Measurements from ENCODE around the gene NEDD9.
A peak's percentile ranks its signal among the peaks of the same experiment; 100 is the strongest.

NEDD9 gene, protein sequence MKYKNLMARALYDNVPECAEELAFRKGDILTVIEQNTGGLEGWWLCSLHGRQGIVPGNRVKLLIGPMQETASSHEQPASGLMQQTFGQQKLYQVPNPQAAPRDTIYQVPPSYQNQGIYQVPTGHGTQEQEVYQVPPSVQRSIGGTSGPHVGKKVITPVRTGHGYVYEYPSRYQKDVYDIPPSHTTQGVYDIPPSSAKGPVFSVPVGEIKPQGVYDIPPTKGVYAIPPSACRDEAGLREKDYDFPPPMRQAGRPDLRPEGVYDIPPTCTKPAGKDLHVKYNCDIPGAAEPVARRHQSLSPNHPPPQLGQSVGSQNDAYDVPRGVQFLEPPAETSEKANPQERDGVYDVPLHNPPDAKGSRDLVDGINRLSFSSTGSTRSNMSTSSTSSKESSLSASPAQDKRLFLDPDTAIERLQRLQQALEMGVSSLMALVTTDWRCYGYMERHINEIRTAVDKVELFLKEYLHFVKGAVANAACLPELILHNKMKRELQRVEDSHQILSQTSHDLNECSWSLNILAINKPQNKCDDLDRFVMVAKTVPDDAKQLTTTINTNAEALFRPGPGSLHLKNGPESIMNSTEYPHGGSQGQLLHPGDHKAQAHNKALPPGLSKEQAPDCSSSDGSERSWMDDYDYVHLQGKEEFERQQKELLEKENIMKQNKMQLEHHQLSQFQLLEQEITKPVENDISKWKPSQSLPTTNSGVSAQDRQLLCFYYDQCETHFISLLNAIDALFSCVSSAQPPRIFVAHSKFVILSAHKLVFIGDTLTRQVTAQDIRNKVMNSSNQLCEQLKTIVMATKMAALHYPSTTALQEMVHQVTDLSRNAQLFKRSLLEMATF

GRCh38 chr6:11232193-11232769 is at the start of gene NEDD9:
Gene NEDD9 (minus strand): TSS chr6:11232668. CDS start chr6:11232515, 153 bp downstream.
- no peaks in the 10 kb centered on the region for H3K27me3 ChIP-seq (ENCODE audit: insufficient read depth, low read length, poor library complexity, severe bottlenecking)
- H4K20me1 ChIP-seq (ENCODE audit: insufficient read depth, low read length, poor library complexity, severe bottlenecking), result no peaks in the 10 kb centered on the region

GRCh38 chr6:11282245-11282644 is 49.8 kb upstream of the NEDD9 start:
- H2AFZ ChIP-seq (ENCODE audit: low read length), result no peak overlapping the region
- H3K4me2 ChIP-seq (ENCODE audit: low read depth, low read length, poor library complexity, severe bottlenecking), result no peak overlapping the region
- H4K20me1 ChIP-seq (ENCODE audit: insufficient read depth, low read length, poor library complexity, severe bottlenecking), result no peaks in the 10 kb centered on the region
- no peaks in the 10 kb centered on the region for H3K79me2 ChIP-seq (ENCODE audit: insufficient read depth, low read length)
- TF ChIP-seq, protein P1, sequence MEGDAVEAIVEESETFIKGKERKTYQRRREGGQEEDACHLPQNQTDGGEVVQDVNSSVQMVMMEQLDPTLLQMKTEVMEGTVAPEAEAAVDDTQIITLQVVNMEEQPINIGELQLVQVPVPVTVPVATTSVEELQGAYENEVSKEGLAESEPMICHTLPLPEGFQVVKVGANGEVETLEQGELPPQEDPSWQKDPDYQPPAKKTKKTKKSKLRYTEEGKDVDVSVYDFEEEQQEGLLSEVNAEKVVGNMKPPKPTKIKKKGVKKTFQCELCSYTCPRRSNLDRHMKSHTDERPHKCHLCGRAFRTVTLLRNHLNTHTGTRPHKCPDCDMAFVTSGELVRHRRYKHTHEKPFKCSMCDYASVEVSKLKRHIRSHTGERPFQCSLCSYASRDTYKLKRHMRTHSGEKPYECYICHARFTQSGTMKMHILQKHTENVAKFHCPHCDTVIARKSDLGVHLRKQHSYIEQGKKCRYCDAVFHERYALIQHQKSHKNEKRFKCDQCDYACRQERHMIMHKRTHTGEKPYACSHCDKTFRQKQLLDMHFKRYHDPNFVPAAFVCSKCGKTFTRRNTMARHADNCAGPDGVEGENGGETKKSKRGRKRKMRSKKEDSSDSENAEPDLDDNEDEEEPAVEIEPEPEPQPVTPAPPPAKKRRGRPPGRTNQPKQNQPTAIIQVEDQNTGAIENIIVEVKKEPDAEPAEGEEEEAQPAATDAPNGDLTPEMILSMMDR (conservative IDR thresholded peaks at IDR 0.05; ENCODE audit: low read length), result no peak
- no peak for TF ChIP-seq EZH2phosphoT487 (IDR thresholded peaks at IDR 0.05; ENCODE audit: borderline replicate concordance)
- no peak overlapping the region for H3K4me3 ChIP-seq (ENCODE audit: low read length, poor library complexity, severe bottlenecking)
- no peak overlapping the region for H3K9ac ChIP-seq (ENCODE audit: low read depth, low read length, poor library complexity, severe bottlenecking)
- no peaks in the 10 kb centered on the region for H3K27me3 ChIP-seq (ENCODE audit: insufficient read depth, low read length, poor library complexity, severe bottlenecking)
- H3K9me3 ChIP-seq (ENCODE audit: insufficient read depth, low read depth, low read length), result no peaks in the 10 kb centered on the region
- no peaks in the 10 kb centered on the region for H3K9me2 ChIP-seq (replicated peaks; ENCODE audit: low read depth, low read length)
- no peaks in the 10 kb centered on the region for H3F3A ChIP-seq (ENCODE audit: low read depth)
- no peaks in the 10 kb centered on the region for H3K36me3 ChIP-seq (ENCODE audit: insufficient read depth, low read length)
- H3K4me1 ChIP-seq (ENCODE audit: insufficient read depth, low read length, poor library complexity, severe bottlenecking), result peaks cover 7% of the 10 kb centered on the region

More at GRCh38 chr6:11232193-11232769, at the start of gene NEDD9:
- H3K9me2 ChIP-seq (replicated peaks; ENCODE audit: low read depth, low read length), result no peaks in the 10 kb centered on the region
- H3K9ac ChIP-seq (ENCODE audit: low read depth, low read length, poor library complexity, severe bottlenecking), result peak within 1 kb of the TSS; percentile 78
- peak within 1 kb of the TSS; percentile 84 for H3K4me2 ChIP-seq (ENCODE audit: low read depth, low read length, poor library complexity, severe bottlenecking)
- no peaks in the 10 kb centered on the region for H3K9me3 ChIP-seq (ENCODE audit: insufficient read depth, low read depth, low read length)
- peaks cover 33% of the 10 kb centered on the region for H3K4me1 ChIP-seq (ENCODE audit: insufficient read depth, low read length, poor library complexity, severe bottlenecking)
- H3K4me3 ChIP-seq (ENCODE audit: low read length, poor library complexity, severe bottlenecking), result peak within 1 kb of the TSS; percentile 82
- H2AFZ ChIP-seq (ENCODE audit: low read length), result peak within 1 kb of the TSS; percentile 92
- no peaks in the 10 kb centered on the region for H3K79me2 ChIP-seq (ENCODE audit: insufficient read depth, low read length)
- no peaks in the 10 kb centered on the region for H3K36me3 ChIP-seq (ENCODE audit: insufficient read depth, low read length)
- TF ChIP-seq EZH2phosphoT487 (IDR thresholded peaks at IDR 0.05; ENCODE audit: borderline replicate concordance), result no peak
- TF ChIP-seq, protein P1 (conservative IDR thresholded peaks at IDR 0.05; ENCODE audit: low read length), result no peak; the same call in 1 of the 2 replicates
- no peaks in the 10 kb centered on the region for H3F3A ChIP-seq (ENCODE audit: low read depth)

DNA sequence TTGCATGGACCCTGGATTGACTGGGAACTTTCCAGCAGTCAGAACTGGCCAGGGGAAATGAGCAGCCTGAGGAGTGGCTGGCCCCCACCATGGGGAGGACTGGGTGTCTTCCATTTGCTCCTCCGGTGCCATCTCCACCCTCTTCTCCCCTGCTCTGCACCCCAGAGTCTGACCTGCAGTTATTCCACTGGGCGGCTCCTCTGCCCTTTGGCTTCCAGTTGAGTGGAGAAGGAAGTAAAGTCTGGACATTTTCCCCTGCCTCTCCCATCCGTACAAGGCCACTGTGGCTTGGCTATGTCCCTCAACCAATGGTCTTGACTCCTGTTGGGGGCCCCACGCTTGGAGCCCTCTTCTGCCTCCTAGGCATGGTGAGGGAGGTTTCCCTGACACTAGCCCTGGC is 47.9 kb upstream of the NEDD9 start:
- Histone ChIP-seq H3K9ac (ENCODE audit: low read depth, low read length, poor library complexity, severe bottlenecking) (no peak overlapping the region), H3K9me2 (replicated peaks; ENCODE audit: low read depth, low read length) (no peaks in the 10 kb centered on the region), H3F3A (ENCODE audit: low read depth) (no peaks in the 10 kb centered on the region), H3K9me3 (ENCODE audit: insufficient read depth, low read depth, low read length) (no peaks in the 10 kb centered on the region), H3K4me3 (ENCODE audit: low read length, poor library complexity, severe bottlenecking) (no peak overlapping the region), H3K4me2 (ENCODE audit: low read depth, low read length, poor library complexity, severe bottlenecking) (no peak overlapping the region), H4K20me1 (ENCODE audit: insufficient read depth, low read length, poor library complexity, severe bottlenecking) (no peaks in the 10 kb centered on the region), H3K36me3 (ENCODE audit: insufficient read depth, low read length) (no peaks in the 10 kb centered on the region), H2AFZ (ENCODE audit: low read length) (no peak overlapping the region), H3K27me3 (ENCODE audit: insufficient read depth, low read length, poor library complexity, severe bottlenecking) (no peaks in the 10 kb centered on the region), H3K4me1 (ENCODE audit: insufficient read depth, low read length, poor library complexity, severe bottlenecking) (peaks cover 21% of the 10 kb centered on the region), H3K79me2 (ENCODE audit: insufficient read depth, low read length) (no peaks in the 10 kb centered on the region)
- TF ChIP-seq EZH2phosphoT487 (IDR thresholded peaks at IDR 0.05; ENCODE audit: borderline replicate concordance), result no peak
- TF ChIP-seq, protein P1 (conservative IDR thresholded peaks at IDR 0.05; ENCODE audit: low read length), result no peak
